SK-N-SH treated with all-trans-retinoic acid at 6 μM for 48 hours (cell line): ENCODE measurements around the gene AFG3L2.

Experiments used
- ARNTL ChIP-seq: fragments of 450-650 bp; formaldehyde crosslinking; IDR thresholded peaks from 2 replicates; pipeline ENCODE4 v1.5.0; 2020; ENCODE audit warnings: low read depth, mild to moderate bottlenecking, moderate library complexity, borderline replicate concordance
- CSRNP3 ChIP-seq: fragments of 250-450 bp; sonication (Bioruptor Pico); IDR thresholded peaks from 2 replicates; pipeline ENCODE4 v1.5.1; 2021; ENCODE audit warnings: mild to moderate bottlenecking, moderate library complexity
- ESRRG ChIP-seq: fragments of 250-450 bp; sonication (Bioruptor Pico); IDR thresholded peaks from 2 replicates; pipeline ENCODE4 v1.6.1; 2021; ENCODE audit warnings: mild to moderate bottlenecking
- GLIS3 ChIP-seq: fragments of 250-450 bp; sonication (Bioruptor Pico); IDR thresholded peaks from 2 replicates; pipeline ENCODE4 v1.5.0; 2020; ENCODE audit warnings: mild to moderate bottlenecking, moderate library complexity
- ISL1 ChIP-seq: fragments of 250-450 bp; sonication (Bioruptor Pico); IDR thresholded peaks from 2 replicates; pipeline ENCODE4 v2.1.2; 2022; ENCODE audit warnings: mild to moderate bottlenecking, moderate library complexity
- PATZ1 ChIP-seq: fragments of 250-450 bp; sonication (Bioruptor Pico); IDR thresholded peaks from 2 replicates; pipeline ENCODE4 v1.8.0; 2020; ENCODE audit warnings: mild to moderate bottlenecking, moderate library complexity, borderline replicate concordance
- SNAI2 ChIP-seq: fragments of 250-450 bp; sonication (Bioruptor Pico); IDR thresholded peaks from 2 replicates; pipeline ENCODE4 v1.5.0; 2020; ENCODE audit warnings: mild to moderate bottlenecking, moderate library complexity
- TSHZ2 ChIP-seq: fragments of 250-450 bp; sonication (Bioruptor Pico); IDR thresholded peaks from 2 replicates; pipeline ENCODE4 v1.5.0; 2020; ENCODE audit warnings: mild to moderate bottlenecking, moderate library complexity
- ZC3H10 ChIP-seq: fragments of 250-450 bp; sonication (Bioruptor Pico); IDR thresholded peaks from 2 replicates; pipeline ENCODE4 v1.5.1; 2021; ENCODE audit warnings: mild to moderate bottlenecking, moderate library complexity
- ZFP3 ChIP-seq: fragments of 250-450 bp; sonication (Bioruptor Pico); IDR thresholded peaks from 2 replicates; pipeline ENCODE4 v1.5.0; 2020; ENCODE audit warnings: mild to moderate bottlenecking, moderate library complexity
- ZFP30 ChIP-seq: fragments of 450-650 bp; formaldehyde crosslinking; IDR thresholded peaks from 2 replicates; pipeline ENCODE4 v1.5.0; 2022; ENCODE audit warnings: mild to moderate bottlenecking, moderate library complexity

- no peak for TF ChIP-seq ZFP30 (CRISPR knock-in tag)
- TF ChIP-seq ZC3H10 = no peak
- no peak for TF ChIP-seq CSRNP3 (CRISPR knock-in tag)
- TF ChIP-seq TSHZ2 (CRISPR knock-in tag) = no peak
- no peak for TF ChIP-seq ZFP3 (CRISPR knock-in tag)
- TF ChIP-seq ISL1 = no peak
- no peak for TF ChIP-seq ARNTL (CRISPR knock-in tag)
- TF ChIP-seq ESRRG (CRISPR knock-in tag) = no peak
- no peak for TF ChIP-seq SNAI2 (CRISPR knock-in tag)
- TF ChIP-seq GLIS3 (CRISPR knock-in tag) = no peak
- TF ChIP-seq PATZ1 (CRISPR knock-in tag) = no peak
Observed at GRCh38 chr18:12304351-12305210, 72.4 kb downstream of the AFG3L2 start.
